CD4-positive, alpha-beta T cell treated with Interleukin-17A for 1 hour (primary cell): ENCODE measurements around the gene MRPS16.
"Not testable (repeated sequence)": the region's sequence is repeated elsewhere in the genome, so short reads cannot be mapped to it uniquely, and the experiment has no call there.

Experiments used
- DNase-seq: peaks from one replicate; pipeline ENCODE4 v3.0.0-alpha.2; 2020

Gene MRPS16

DNA sequence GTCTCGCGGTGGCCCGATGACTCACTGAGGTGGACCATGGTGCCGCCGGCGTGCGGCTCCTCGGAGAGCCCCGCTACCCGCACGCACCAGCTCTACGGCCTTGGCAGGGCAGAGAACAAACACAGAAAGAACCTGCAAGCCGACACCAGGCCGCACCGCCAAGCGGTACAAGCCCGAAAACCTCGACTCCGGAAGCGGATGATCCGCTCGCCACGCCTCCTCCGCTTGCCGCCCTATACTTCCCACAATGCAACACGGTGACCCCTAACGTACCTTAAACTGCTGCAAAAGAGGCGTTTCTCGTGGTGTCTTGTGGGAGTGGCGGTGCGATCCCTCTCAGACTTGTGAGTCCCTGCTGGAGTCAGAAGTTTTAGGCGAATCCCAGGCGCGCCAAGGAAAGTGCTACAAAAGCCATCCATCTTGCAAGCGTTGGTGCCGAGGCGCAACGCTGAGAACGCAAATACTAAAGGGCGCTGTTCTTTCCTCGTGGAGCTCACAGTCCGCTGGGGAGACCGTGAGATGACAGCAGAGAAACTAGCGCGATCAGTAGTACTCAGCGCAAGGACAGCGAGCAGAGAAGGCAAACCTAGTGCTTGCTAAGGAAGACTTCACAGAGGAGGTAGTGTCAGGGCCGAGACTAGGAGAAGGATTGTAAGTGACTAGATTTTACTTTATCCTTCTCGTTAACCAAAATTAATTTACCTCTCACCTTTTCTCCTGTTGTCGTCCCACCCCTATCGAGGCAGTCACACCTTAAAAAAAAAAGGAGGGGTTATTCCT, at the start of gene MRPS16:
Gene MRPS16, minus strand, starts transcription at position 200 of the 780 bp plus-strand sequence. Its CDS starts 162 bp downstream, at position 38.
- peak; percentile 95 for DNase-seq

GRCh38 chr10:73296946-73297345, 44.5 kb upstream of the MRPS16 start:
- peak; percentile 0 for DNase-seq

DNA sequence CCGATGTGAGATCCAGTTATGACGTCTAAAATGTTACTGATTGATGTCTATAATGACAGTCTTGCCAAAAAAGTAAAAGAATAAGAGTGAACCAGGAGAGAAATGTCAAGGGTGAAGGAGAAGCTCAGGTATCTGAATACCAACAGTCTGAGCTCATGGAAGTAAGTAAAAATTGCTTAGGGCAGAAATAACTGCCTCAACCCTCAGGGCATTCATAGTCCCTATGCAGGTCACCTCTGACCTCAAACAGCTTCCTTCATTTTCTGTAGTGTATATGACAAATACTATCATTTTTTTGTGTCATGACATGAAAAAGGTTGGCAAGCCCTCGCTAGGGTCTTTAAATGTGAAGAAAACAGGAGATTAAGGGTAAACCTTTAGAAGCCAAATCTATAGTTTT, 41.0 kb upstream of the MRPS16 start:
- no peak for DNase-seq

DNA sequence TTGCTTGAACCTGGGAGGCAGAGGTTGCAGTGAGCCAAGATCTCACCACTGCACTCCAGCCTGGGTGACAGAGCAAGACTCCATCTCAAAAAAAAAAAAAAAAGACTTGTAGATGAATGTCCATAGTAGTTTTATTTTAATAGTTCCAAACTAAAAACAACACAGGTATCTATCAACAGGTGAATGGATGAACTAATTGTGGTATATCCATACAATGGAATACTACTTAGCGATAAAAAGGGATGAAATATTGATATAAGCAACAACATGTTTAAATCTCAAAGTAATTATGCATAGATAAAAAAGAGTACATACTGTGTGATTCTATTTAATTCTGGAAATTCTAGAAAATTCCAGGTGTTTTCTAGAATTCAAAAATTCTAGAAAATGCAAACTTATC, 37.5 kb upstream of the MRPS16 start:
- no peak for DNase-seq

GRCh38 chr10:73287441-73287840, 35.0 kb upstream of the MRPS16 start:
- no peak for DNase-seq

- DNase-seq: no peak
These were observed 28.7 kb upstream of the MRPS16 start for GRCh38 chr10:73281097-73281496.

GRCh38 chr10:73264423-73264822, 12.0 kb upstream of the MRPS16 start:
- no peak for DNase-seq

DNA sequence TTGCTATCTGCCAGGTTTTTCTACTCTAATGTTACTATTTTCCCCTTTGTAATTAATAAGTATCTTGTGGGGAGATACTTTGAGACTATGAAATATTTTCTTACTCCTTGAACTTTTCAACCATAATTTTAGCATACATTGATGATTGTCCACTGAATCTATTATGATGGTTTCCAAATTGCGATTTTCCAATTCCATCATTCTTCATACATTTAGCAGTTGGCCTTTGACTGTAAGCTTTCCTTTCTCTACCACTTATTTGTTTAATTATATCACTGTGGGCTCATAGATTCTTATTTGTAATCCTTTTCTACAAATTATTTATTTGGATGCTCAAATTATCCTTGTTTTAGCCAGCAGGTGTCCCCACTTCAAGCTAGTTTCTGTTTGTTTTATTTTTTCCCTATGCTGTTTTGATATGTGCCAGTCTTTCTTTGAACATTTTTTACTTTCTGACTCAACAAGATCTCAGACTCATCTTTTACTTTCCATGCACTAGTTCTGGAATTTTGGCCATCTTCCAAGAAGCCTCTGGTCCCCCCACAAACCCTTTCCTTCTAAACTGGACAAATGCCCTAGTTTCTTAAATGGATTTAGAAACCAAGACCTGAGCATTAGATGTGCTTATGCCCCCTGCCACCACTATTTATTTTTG, 11.4 kb upstream of the MRPS16 start:
- peak; percentile 22 for DNase-seq

GRCh38 chr10:73262880-73263555, 10.6 kb upstream of the MRPS16 start:
- no peak for DNase-seq

DNA sequence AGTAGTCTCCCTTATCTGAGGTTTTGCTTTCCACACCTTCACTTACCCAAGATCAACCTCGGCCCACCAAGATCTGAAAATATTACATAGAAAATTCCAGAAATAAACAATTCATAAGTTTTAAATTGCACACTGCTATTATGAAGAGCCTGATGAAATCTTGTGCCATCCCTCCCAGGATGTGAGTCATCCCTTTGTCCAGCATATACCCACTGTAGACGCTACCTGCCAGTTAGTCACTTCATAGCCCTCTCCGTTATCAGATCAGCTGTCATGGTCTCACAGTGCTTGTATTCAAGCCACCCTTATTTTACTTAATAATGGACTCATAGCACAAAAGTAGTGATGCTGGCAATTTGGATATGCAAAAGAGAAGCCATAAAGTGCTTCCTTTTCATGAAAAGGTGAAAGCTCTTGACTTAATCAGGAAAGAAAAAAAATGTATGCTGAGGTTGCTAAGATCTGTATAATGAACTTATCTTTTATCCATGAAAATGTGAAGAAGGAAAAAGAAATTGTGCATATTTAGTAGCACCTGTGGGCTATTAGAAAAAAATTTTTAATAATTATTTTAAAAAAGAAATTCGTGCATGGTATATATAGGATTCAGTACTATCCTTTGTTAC, 9.8 kb upstream of the MRPS16 start:
- no peak for DNase-seq

- DNase-seq: no peak
These were observed 9.0 kb upstream of the MRPS16 start for GRCh38 chr10:73261362-73261995.

DNA sequence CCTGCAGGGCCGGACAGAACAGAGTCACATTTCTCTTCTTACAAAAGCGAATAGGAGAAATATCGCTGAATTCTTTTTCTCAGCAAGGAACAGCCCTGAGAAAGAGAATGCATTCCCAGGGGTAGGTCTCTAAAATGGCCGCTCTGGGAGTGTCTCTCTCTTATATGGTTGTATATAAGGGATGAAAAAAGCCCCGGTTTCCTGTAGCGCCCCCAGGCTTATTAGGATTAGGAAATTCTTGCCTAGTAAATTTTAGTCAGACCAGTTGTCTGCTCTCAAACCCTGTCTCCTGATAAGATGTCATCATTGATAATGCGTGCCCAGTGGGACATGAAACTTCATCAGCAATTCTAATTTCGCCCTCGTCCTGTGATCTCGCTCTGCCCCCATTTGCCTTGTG, 6.2 kb upstream of the MRPS16 start:
- DNase-seq: not testable (repeated sequence)

GRCh38 chr10:73253225-73253555, 746 bp upstream of the MRPS16 start:
- DNase-seq: peak; percentile 19

DNA sequence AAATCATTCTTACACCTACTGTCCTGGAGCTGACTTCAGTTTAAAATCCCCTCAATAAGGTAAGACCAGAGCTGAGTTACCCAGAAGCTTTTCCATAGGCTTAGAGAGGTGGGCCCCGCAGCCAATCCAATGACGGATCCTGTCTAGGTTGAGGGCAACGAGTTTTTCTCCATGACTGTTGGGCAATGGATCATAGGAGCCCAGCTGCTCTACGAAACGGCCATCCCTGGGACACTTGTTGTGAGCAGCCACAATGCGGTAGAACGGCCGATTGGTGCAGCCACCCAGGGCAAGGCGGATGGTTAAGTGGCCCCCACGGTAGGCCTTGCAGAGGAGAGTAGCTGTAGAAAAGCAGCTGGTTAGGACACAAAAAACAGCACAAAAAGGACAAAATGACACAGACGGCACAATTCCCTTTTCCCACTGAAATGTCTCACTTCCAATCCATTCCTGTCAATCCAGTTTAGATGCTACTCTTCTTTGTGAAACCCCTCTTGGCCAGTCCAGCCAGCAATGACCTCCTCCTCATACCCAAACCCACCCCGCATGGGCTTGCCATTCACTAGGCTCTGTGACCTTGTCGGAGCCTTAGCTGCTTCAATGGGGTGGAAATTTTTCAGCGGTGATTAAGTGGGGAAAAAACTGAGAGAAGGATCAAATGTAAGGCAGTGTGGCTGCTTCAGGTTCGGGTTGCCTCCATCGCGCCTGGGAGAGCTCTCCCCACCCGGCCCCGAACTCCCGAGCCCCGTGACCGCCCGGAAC, 580 bp downstream of the MRPS16 start:
- no peak for DNase-seq

GRCh38 chr10:73248259-73248724, 4.2 kb downstream of the MRPS16 start:
- no peak for DNase-seq

DNA sequence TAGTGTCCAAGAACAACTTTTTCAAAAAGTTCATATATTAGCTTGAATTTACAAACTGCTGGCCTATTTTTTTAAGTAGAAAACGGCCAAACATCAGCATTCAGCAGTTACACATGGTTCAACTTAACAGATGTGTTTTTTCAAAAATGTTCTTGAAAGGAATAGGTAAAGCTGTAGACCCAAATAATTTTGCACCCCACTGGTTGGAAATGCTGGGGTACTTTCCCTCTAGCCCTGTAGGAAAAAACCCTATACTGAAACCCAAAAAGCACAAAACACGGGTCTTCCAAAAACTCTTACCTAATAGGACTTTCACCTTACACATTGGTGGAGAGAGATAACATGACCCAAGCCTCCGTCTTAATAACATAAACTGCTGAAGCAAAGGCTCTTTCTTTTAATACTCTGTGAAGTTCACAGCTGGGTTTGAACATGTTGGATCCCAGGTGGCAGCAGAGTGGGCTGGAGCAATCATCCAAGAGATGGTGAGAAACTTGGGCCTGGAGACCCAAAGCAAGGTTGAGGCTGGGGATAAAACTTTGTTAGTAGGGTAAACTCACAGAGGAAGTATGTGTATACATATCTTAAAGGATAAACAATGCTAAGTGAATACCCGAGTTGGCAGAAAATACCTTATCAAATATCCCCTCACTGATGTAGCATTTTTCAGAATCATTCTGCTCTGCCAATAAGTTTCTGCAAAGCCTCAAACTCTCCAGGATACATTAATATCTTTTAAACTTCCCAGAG, 4.8 kb downstream of the MRPS16 start:
- DNase-seq: no peak

- peak; percentile 97 for DNase-seq
These were observed 5.6 kb downstream of the MRPS16 start, which contains the start of gene DNAJC9 for GRCh38 chr10:73246646-73247508. Gene DNAJC9, minus strand, starts transcription at chr10:73247255. Its CDS starts 66 bp downstream, at chr10:73247189.

- no peak for DNase-seq
These were observed 6.2 kb downstream of the MRPS16 start for GRCh38 chr10:73246322-73246645.

GRCh38 chr10:73244866-73245477, 7.5 kb downstream of the MRPS16 start:
- DNase-seq: no peak

- no peak for DNase-seq
These were observed 12.5 kb downstream of the MRPS16 start for GRCh38 chr10:73239908-73240307.
